Lower leg skin (tissue), 3 donors: ENCODE data around the gene STAT3.
"Not testable (repeated sequence)": the region's sequence is repeated elsewhere in the genome, so short reads cannot be mapped to it uniquely, and the experiment has no call there.

Experiments
- POLR2A ChIP-seq, 2 donors: fragments of 450-650 bp; IDR thresholded peaks; one replicate each; pipeline ENCODE4 v1.6.1; 2016 to 2017; ENCODE audit warnings: antibody characterized with exemption in 2 of 2, mild to moderate bottlenecking in 1 of 2, moderate library complexity in 1 of 2
- TF ChIP-seq, protein P1 (sequence below), 3 donors: fragments of 450-650 bp; IDR thresholded peaks; one replicate each; pipeline ENCODE4 v1.5.1; 2016; ENCODE audit warnings: antibody characterized with exemption in 3 of 3, mild to moderate bottlenecking in 3 of 3, moderate library complexity in 2 of 3

GRCh38 chr17:42368797-42369561 is 19.3 kb downstream of the STAT3 start:
- TF ChIP-seq, protein P1, sequence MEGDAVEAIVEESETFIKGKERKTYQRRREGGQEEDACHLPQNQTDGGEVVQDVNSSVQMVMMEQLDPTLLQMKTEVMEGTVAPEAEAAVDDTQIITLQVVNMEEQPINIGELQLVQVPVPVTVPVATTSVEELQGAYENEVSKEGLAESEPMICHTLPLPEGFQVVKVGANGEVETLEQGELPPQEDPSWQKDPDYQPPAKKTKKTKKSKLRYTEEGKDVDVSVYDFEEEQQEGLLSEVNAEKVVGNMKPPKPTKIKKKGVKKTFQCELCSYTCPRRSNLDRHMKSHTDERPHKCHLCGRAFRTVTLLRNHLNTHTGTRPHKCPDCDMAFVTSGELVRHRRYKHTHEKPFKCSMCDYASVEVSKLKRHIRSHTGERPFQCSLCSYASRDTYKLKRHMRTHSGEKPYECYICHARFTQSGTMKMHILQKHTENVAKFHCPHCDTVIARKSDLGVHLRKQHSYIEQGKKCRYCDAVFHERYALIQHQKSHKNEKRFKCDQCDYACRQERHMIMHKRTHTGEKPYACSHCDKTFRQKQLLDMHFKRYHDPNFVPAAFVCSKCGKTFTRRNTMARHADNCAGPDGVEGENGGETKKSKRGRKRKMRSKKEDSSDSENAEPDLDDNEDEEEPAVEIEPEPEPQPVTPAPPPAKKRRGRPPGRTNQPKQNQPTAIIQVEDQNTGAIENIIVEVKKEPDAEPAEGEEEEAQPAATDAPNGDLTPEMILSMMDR (IDR thresholded peaks at IDR 0.05) = not testable (repeated sequence)
- not testable (repeated sequence) for TF ChIP-seq POLR2A (IDR thresholded peaks at IDR 0.05)
